RWPE2 (cell line): ENCODE results near the gene EIF3A.

Source experiments
- ATAC-seq: fragments of 200-7000 bp; cut with Tn5 transposase; 3 replicates; pipeline ENCODE4 v1.9.1; 2021; ENCODE audit warnings: low read depth
- DNase-seq: peaks from one replicate; pipeline ENCODE4 v3.0.0-alpha.2; 2020; ENCODE audit warnings: low spot score
- H3K27ac ChIP-seq: fragments of 450-650 bp; 2 replicates; pipeline ENCODE4 v1.5.1; 2017; ENCODE audit warnings: mild to moderate bottlenecking; ENCODE audit not compliant: poor library complexity, severe bottlenecking
- H3K27me3 ChIP-seq: fragments of 250-450 bp; sonication (Bioruptor Pico); 2 replicates; pipeline ENCODE4 v1.5.1; 2021; ENCODE audit warnings: mild to moderate bottlenecking, moderate library complexity; ENCODE audit not compliant: insufficient read depth, poor library complexity, severe bottlenecking
- H3K36me3 ChIP-seq: fragments of 250-450 bp; sonication (Bioruptor Pico); 2 replicates; pipeline ENCODE4 v1.5.1; 2020; ENCODE audit warnings: low read depth, mild to moderate bottlenecking, moderate library complexity
- H3K4me1 ChIP-seq: fragments of 250-450 bp; sonication (Bioruptor Pico); 2 replicates; pipeline ENCODE4 v1.5.1; 2021; ENCODE audit warnings: mild to moderate bottlenecking, moderate library complexity; ENCODE audit not compliant: insufficient read depth, poor library complexity, severe bottlenecking
- H3K4me3 ChIP-seq: fragments of 250-450 bp; sonication (Bioruptor Pico); 2 replicates; pipeline ENCODE4 v1.5.1; 2021; ENCODE audit warnings: mild to moderate bottlenecking, moderate library complexity; ENCODE audit not compliant: severe bottlenecking
- H3K9me3 ChIP-seq: fragments of 250-450 bp; sonication (Bioruptor Pico); 2 replicates; pipeline ENCODE4 v1.5.1; 2021; ENCODE audit warnings: mild to moderate bottlenecking, moderate library complexity; ENCODE audit not compliant: severe bottlenecking
- TF ChIP-seq, protein P1 (sequence below): fragments of 450-650 bp; IDR thresholded peaks from one replicate; pipeline ENCODE4 v1.5.1; 2017; ENCODE audit warnings: mild to moderate bottlenecking, moderate library complexity; ENCODE audit not compliant: poor library complexity, severe bottlenecking

Gene EIF3A

DNA sequence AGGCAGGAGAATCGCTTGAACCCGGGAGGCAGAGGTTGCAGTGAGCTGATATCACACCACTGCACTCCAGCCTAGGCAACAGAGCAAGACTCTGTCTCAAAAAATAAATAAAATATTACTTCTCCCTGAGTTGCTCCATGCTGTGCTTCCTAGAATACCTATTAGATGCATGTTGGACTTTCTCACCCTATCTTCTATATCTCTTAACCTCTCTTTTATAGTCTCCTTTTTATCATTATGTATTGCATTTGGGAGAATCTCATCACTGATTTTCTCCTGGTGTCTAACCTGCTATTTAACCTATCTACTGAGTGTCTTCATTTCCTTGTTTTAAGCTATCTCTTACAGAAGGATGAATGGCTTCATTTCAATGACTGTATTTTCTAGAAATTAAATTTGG is 83.2 kb downstream of the EIF3A start:
- Histone ChIP-seq H3K27me3 (no peaks in the 10 kb centered on the region), H3K36me3 (no peaks in the 10 kb centered on the region), H3K4me3 (no peak overlapping the region), H3K27ac (no peak overlapping the region), H3K4me1 (no peaks in the 10 kb centered on the region), H3K9me3 (no peaks in the 10 kb centered on the region)
- DNase-seq (no peak), ATAC-seq (no peak)
- TF ChIP-seq, protein P1, sequence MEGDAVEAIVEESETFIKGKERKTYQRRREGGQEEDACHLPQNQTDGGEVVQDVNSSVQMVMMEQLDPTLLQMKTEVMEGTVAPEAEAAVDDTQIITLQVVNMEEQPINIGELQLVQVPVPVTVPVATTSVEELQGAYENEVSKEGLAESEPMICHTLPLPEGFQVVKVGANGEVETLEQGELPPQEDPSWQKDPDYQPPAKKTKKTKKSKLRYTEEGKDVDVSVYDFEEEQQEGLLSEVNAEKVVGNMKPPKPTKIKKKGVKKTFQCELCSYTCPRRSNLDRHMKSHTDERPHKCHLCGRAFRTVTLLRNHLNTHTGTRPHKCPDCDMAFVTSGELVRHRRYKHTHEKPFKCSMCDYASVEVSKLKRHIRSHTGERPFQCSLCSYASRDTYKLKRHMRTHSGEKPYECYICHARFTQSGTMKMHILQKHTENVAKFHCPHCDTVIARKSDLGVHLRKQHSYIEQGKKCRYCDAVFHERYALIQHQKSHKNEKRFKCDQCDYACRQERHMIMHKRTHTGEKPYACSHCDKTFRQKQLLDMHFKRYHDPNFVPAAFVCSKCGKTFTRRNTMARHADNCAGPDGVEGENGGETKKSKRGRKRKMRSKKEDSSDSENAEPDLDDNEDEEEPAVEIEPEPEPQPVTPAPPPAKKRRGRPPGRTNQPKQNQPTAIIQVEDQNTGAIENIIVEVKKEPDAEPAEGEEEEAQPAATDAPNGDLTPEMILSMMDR, result no peak

DNA sequence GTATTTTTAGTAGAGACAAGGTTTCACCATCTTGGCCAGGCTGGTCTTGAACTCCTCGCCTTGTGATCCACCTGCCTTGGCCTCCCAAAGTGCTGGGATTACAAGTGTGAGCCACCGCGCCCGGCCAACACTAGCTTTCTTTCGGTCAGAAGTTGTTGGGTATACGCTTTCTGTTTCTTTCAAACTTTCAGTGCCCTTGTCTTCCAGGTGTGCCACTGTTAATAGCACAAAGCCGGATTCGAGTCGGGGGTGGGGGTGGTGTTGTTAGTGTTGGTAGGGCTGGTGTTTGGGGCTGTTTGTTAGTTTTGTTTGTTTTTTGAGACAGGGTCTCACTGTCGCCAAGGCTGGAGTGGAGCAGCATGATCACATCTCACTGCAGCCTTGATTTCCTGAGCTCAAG is 84.9 kb downstream of the EIF3A start:
- H3K9me3 ChIP-seq, result no peaks in the 10 kb centered on the region
- H3K27me3 ChIP-seq, result no peaks in the 10 kb centered on the region
- no peak overlapping the region for H3K4me3 ChIP-seq
- DNase-seq, result no peak
- TF ChIP-seq, protein P1, result no peak
- no peak overlapping the region for H3K27ac ChIP-seq
- ATAC-seq, result no peak
- H3K4me1 ChIP-seq, result no peaks in the 10 kb centered on the region
- H3K36me3 ChIP-seq, result no peaks in the 10 kb centered on the region

DNA sequence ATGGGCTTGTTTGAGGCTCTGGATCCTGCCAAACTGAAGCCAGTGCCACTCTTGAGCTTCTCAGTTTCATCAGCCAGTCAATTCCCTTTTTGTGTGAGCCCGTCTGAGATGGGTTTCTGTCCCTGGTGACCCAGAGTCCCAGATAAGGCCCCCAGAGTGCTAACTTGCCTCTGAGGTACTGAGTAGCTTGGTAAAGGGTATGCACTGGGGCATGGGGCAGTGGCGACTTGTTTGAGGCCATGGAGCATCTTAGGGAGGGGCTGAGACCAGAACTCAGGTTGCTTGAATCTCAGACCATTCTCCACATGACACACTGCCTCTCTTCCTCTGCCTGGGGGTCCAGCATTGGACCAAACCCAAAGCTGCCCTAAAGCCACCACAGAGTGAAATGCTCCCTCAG is 86.3 kb downstream of the EIF3A start:
- ATAC-seq, result no peak
- no peak for DNase-seq
- TF ChIP-seq, protein P1, result no peak

DNA sequence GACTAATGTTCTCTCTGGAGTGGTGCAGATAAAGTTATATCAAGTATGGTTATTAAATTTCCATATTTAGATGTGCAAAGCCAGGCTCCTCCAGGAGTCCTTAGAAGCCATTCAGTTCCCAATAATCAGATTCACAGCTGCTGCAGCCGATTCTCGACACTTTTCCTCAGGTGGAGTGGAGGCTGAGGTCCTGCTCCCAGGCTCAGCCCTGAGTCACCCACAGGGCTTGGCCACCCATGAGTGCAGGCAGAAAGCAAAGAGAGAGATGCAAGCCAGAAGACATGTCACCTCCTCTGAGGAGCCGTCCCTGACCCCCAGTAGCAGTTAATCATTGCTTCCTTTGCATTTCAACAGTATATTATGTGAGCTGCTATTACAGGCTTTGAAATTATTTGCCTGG is 87.4 kb downstream of the EIF3A start:
- no peak overlapping the region for H3K4me3 ChIP-seq
- H3K27me3 ChIP-seq, result no peaks in the 10 kb centered on the region
- DNase-seq (no peak), ATAC-seq (no peak)
- no peaks in the 10 kb centered on the region for H3K36me3 ChIP-seq
- TF ChIP-seq, protein P1, result no peak
- no peaks in the 10 kb centered on the region for H3K9me3 ChIP-seq
- no peak overlapping the region for H3K27ac ChIP-seq
- H3K4me1 ChIP-seq, result no peaks in the 10 kb centered on the region

More for the DNA sequence above, 86.3 kb downstream of the EIF3A start:
- H3K27ac ChIP-seq, result no peak overlapping the region
- H3K4me1 ChIP-seq, result no peaks in the 10 kb centered on the region
- no peaks in the 10 kb centered on the region for H3K36me3 ChIP-seq
- H3K9me3 ChIP-seq, result no peaks in the 10 kb centered on the region
- H3K27me3 ChIP-seq, result no peaks in the 10 kb centered on the region
- no peak overlapping the region for H3K4me3 ChIP-seq

DNA sequence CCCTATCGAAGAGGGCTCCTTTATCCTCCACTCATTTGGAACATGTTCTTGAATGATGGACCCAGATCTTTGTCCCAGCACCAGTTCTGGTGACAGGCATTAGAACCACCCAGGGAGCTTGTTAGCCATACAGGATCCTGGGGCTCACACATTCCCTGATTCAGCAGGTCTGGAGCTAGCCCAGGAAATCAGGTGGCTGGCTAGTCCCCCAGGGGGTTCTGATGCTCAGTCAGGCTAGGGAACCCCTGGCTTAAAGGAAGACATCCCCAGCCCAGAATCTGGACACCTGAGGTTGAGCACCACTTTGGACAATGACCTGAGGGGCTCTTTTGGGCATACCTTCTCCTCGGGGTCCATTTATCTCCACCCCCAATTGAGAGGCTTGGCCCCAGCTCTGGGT is 88.1 kb downstream of the EIF3A start:
- H3K36me3 ChIP-seq, result no peaks in the 10 kb centered on the region
- ATAC-seq, result no peak
- TF ChIP-seq, protein P1, result no peak
- no peak overlapping the region for H3K4me3 ChIP-seq
- H3K27me3 ChIP-seq, result no peaks in the 10 kb centered on the region
- no peak for DNase-seq
- H3K4me1 ChIP-seq, result no peaks in the 10 kb centered on the region
- no peaks in the 10 kb centered on the region for H3K9me3 ChIP-seq
- H3K27ac ChIP-seq, result no peak overlapping the region
